Activated B cell treated with CpG ODN at 0.5 μM for 24 hours (primary cell): ENCODE results near the gene CCR8. TPM values are rescaled to one million over a fixed set of nuclear protein-coding genes. Genes with fewer than 3 reads are reported as not detected.

Experiments used
- ATAC-seq: fragments of 200-7000 bp; cut with Tn5 transposase; one replicate; pipeline ENCODE4 v1.10.0; 2021; ENCODE audit warnings: low read depth, mild to moderate bottlenecking, moderate library complexity
- CTCF ChIA-PET: fragments of 350-600 bp; sonication (Branson Sonifier 250); formaldehyde crosslinking; loops from one replicate; lab custom pipeline; 2021; ENCODE audit warnings: antibody characterized with exemption; lab: Charles Lee
- POLR2A ChIA-PET: fragments of 350-600 bp; sonication (Branson Sonifier 250); formaldehyde crosslinking; loops from one replicate; lab custom pipeline; 2021; ENCODE audit warnings: antibody characterized with exemption; lab: Charles Lee
- DNase-seq: peaks from one replicate; pipeline ENCODE4 v3.0.0; 2022
- H3K27ac Mint-ChIP-seq: one replicate; pipeline ENCODE4 v1.8.0; 2020; ENCODE audit warnings: mixed read lengths
- H3K27me3 Mint-ChIP-seq: one replicate; pipeline ENCODE4 v1.8.0; 2021; ENCODE audit warnings: mixed read lengths
- H3K36me3 Mint-ChIP-seq: one replicate; pipeline ENCODE4 v1.8.0; 2021; ENCODE audit warnings: low read depth, mixed read lengths
- H3K4me1 Mint-ChIP-seq: one replicate; pipeline ENCODE4 v1.8.0; 2021; ENCODE audit warnings: mixed read lengths
- H3K4me3 Mint-ChIP-seq: one replicate; pipeline ENCODE4 v1.8.0; 2020; ENCODE audit warnings: mild to moderate bottlenecking, mixed read lengths
- H3K9me3 Mint-ChIP-seq: one replicate; pipeline ENCODE4 v1.8.0; 2020; ENCODE audit warnings: mixed read lengths
- CTCF ChIP-seq: fragments of 200-600 bp; IDR thresholded peaks from one replicate; pipeline ENCODE4 v1.8.0; 2022; ENCODE audit warnings: antibody characterized with exemption, mild to moderate bottlenecking
- intact Hi-C: fragments of 100-400 bp; cut with micrococcal nuclease; formaldehyde crosslinking; loops from one replicate; pipeline ENCODE4 v1.15.1; 2024
- total RNA-seq: library from RNA; stranded (reverse); gene quantifications from 2 replicates; pipeline ENCODE4 v1.2.3, GENCODE V29; 2022

The CCR8 gene
- total RNA-seq, 1 donor from 2014 or later, result not detected

GRCh38 chr3:39288300-39288808 lies 41.2 kb upstream of the CCR8 start:
- ATAC-seq (peak; percentile 99), DNase-seq (peak; percentile 75)
- TF ChIP-seq CTCF, result peak; percentile 50
- ChIA-PET CTCF (interaction anchor here (0.6 to 10.0 kb wide), 58 partner anchors 9 to 792 kb away, joined by 3 to 585 read pairs (median 4); partner anchors contain the start of genes CX3CR1, EXOG, GORASP1 and TTC21A), POLR2A (interaction anchor here (0.7 to 2.5 kb wide), 14 partner anchors 8 to 201 kb away, joined by 3 to 39 read pairs (median 6); partner anchors contain the start of genes CX3CR1, GORASP1, RPSA and TTC21A)
- no peaks in the 10 kb centered on the region for H3K9me3 Mint-ChIP-seq
- H3K27me3 Mint-ChIP-seq, result peaks cover 4% of the 10 kb centered on the region
- peak overlapping the region; percentile 6 for H3K27ac Mint-ChIP-seq
- no peak overlapping the region for H3K4me3 Mint-ChIP-seq
- intact Hi-C loops, result loop anchor here (1.0 to 5.0 kb wide), 13 partner anchors 27 to 767 kb away; partner anchors contain the start of genes RPSA, SLC25A38 and WDR48
- H3K36me3 Mint-ChIP-seq, result no peaks in the 10 kb centered on the region
- peaks cover 31% of the 10 kb centered on the region for H3K4me1 Mint-ChIP-seq

- peaks cover 31% of the 10 kb centered on the region for H3K4me1 Mint-ChIP-seq
- intact Hi-C loops, result loop anchor here (2.0 to 5.0 kb wide), 2 partner anchors 72 to 202 kb away; no protein-coding TSS in a partner anchor
- ChIA-PET POLR2A (interaction anchor here (0.9 to 2.5 kb wide), 11 partner anchors 9 to 181 kb away, joined by 3 to 39 read pairs (median 8); partner anchors contain the start of genes CX3CR1, GORASP1, RPSA and TTC21A), CTCF (interaction anchor here (0.6 to 10.0 kb wide), 45 partner anchors 9 to 793 kb away, joined by 3 to 585 read pairs (median 6); partner anchors contain the start of genes CX3CR1, EXOG and XIRP1)
- H3K27ac Mint-ChIP-seq, result peak overlapping the region; percentile 6
- no peaks in the 10 kb centered on the region for H3K9me3 Mint-ChIP-seq
- H3K27me3 Mint-ChIP-seq, result peaks cover 4% of the 10 kb centered on the region
- TF ChIP-seq CTCF, result no peak
- ATAC-seq (no peak), DNase-seq (no peak)
- no peaks in the 10 kb centered on the region for H3K36me3 Mint-ChIP-seq
- no peak overlapping the region for H3K4me3 Mint-ChIP-seq
Observed at GRCh38 chr3:39289107-39289506, 40.4 kb upstream of the CCR8 start.

DNA sequence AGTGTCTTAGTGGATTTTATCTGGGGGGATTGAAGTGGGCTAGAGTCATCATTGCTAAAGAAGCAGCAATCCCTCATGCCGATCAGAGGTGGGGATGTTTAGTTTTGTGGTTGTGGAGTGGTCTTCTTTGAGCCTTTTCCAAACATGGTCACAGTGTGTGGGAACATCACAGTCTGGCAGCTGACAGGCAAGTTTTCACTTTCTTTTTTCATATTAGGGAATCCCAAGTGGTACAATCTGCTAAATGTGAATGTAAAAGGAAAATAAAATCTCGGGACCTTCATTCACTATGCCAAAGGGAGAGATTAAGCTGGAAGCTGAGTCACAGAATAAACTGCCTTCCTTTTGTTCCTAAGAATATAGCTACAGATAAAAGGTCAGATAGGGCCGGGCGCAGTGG lies 39.3 kb upstream of the CCR8 start:
- peaks cover 4% of the 10 kb centered on the region for H3K27me3 Mint-ChIP-seq
- TF ChIP-seq CTCF, result no peak
- H3K4me1 Mint-ChIP-seq, result peaks cover 25% of the 10 kb centered on the region
- no peak for ATAC-seq
- no peaks in the 10 kb centered on the region for H3K9me3 Mint-ChIP-seq
- ChIA-PET POLR2A (interaction anchor here (0.6 kb wide), 1 partner anchor 116 kb away, joined by 3 read pairs; the partner anchor contains the start of gene RPSA), CTCF (interaction anchor here (0.8 to 10.0 kb wide), 9 partner anchors 53 to 769 kb away, joined by 3 to 585 read pairs (median 15); partner anchors contain the start of gene XIRP1)
- no peak overlapping the region for H3K27ac Mint-ChIP-seq
- intact Hi-C loops, result no loop called here
- DNase-seq, result no peak
- no peaks in the 10 kb centered on the region for H3K36me3 Mint-ChIP-seq
- H3K4me3 Mint-ChIP-seq, result no peak overlapping the region

- ChIA-PET CTCF (interaction anchor here (0.6 to 10.0 kb wide), 24 partner anchors 10 to 770 kb away, joined by 3 to 585 read pairs (median 5); partner anchors contain the start of genes CX3CR1 and XIRP1), POLR2A (interaction anchor here (0.6 to 1.2 kb wide), 2 partner anchors 92 to 115 kb away, joined by 3 to 4 read pairs; no protein-coding TSS in a partner anchor)
- Mint-ChIP-seq H3K4me1 (peaks cover 25% of the 10 kb centered on the region), H3K9me3 (no peaks in the 10 kb centered on the region), H3K27me3 (peaks cover 4% of the 10 kb centered on the region), H3K27ac (no peak overlapping the region), H3K4me3 (no peak overlapping the region), H3K36me3 (no peaks in the 10 kb centered on the region)
- intact Hi-C loops, result loop anchor here (1.0 kb wide), 3 partner anchors 103 to 771 kb away; no protein-coding TSS in a partner anchor
- DNase-seq, result peak; percentile 67
- no peak for TF ChIP-seq CTCF
- no peak for ATAC-seq
Observed at GRCh38 chr3:39291903-39292329, 37.6 kb upstream of the CCR8 start.

DNA sequence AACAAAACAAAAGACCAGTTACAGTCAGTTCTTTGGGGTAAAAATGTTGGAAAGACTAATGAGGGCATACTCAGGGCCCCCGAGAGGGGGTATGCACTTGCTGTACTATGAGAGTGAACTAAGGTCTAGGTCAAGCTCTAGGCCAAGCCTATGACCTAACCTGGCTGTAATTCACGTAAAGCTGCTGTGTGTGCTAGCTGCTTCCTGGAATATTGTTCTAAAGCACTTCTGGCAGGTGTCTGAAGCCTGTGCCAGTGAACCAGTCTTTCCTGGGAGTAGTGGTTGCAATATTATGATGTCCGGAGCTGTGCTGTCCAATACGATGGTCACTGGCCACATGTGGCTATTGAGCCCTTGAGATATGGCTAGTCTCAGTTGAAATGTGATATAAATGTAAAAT lies 36.5 kb upstream of the CCR8 start:
- no peaks in the 10 kb centered on the region for H3K36me3 Mint-ChIP-seq
- H3K27ac Mint-ChIP-seq, result no peak overlapping the region
- POLR2A ChIA-PET, result no interaction called here

More for the DNA sequence above, 36.5 kb upstream of the CCR8 start:
- ATAC-seq (no peak), DNase-seq (no peak)
- Mint-ChIP-seq H3K27me3 (peaks cover 4% of the 10 kb centered on the region), H3K9me3 (no peaks in the 10 kb centered on the region), H3K4me3 (no peak overlapping the region), H3K4me1 (peaks cover 24% of the 10 kb centered on the region)
- intact Hi-C loops, result loop anchor here (1.0 kb wide), 3 partner anchors 104 to 772 kb away; no protein-coding TSS in a partner anchor
- CTCF ChIA-PET, result interaction anchor here (1.1 to 10.0 kb wide), 13 partner anchors 24 to 771 kb away, joined by 4 to 585 read pairs (median 8); partner anchors contain the start of gene XIRP1
- TF ChIP-seq CTCF, result no peak
